Smooth muscle cell (in vitro differentiated cells): ENCODE results near the gene ZNF501. TPM values are rescaled to one million over a fixed set of nuclear protein-coding genes. Genes with fewer than 3 reads are reported as not detected.

Source experiments
- DNase-seq: peaks from one replicate; lab custom pipeline; 2025; ENCODE audit not compliant: unreplicated experiment; lab: John Stamatoyannopoulos, UW
- H2AFZ ChIP-seq: fragments of 200-600 bp; sonication (generic); 2 replicates; pipeline ENCODE4 v1.6.0; 2016; ENCODE audit warnings: antibody characterized with exemption, low read depth, mild to moderate bottlenecking
- H3F3A ChIP-seq: fragments of 200-600 bp; sonication (generic); 2 replicates; pipeline ENCODE4 v1.6.0; 2017; ENCODE audit warnings: antibody characterized with exemption, low read depth
- H3K27ac ChIP-seq: fragments of 200-600 bp; sonication (generic); 2 replicates; pipeline ENCODE4 v1.5.1; 2016; ENCODE audit warnings: low read depth, mild to moderate bottlenecking
- H3K27me3 ChIP-seq: fragments of 200-600 bp; sonication (generic); 2 replicates; pipeline ENCODE4 v1.6.1; 2016; ENCODE audit warnings: low read depth, mild to moderate bottlenecking
- H3K36me3 ChIP-seq: fragments of 200-600 bp; sonication (generic); 2 replicates; pipeline ENCODE4 v1.5.1; 2016; ENCODE audit warnings: low read depth
- H3K4me1 ChIP-seq: fragments of 200-600 bp; sonication (generic); 2 replicates; pipeline ENCODE4 v1.5.1; 2016; ENCODE audit warnings: low read depth
- H3K4me2 ChIP-seq: fragments of 200-600 bp; sonication (generic); 2 replicates; pipeline ENCODE4 v1.6.0; 2016; ENCODE audit warnings: mild to moderate bottlenecking
- H3K4me3 ChIP-seq: fragments of 200-600 bp; sonication (generic); 2 replicates; pipeline ENCODE4 v1.5.1; 2016; ENCODE audit warnings: mild to moderate bottlenecking
- H3K79me2 ChIP-seq: fragments of 200-600 bp; sonication (generic); 2 replicates; pipeline ENCODE4 v1.6.0; 2016; ENCODE audit warnings: low read depth, mild to moderate bottlenecking
- H3K9ac ChIP-seq: fragments of 200-600 bp; sonication (generic); 2 replicates; pipeline ENCODE4 v1.6.0; 2016; ENCODE audit warnings: low read depth
- H3K9me3 ChIP-seq: fragments of 200-600 bp; sonication (generic); replicated peaks from 2 replicates; pipeline ENCODE4 v1.5.1; 2016; ENCODE audit warnings: low read depth
- H4K20me1 ChIP-seq: fragments of 200-600 bp; sonication (generic); 2 replicates; pipeline ENCODE4 v1.6.0; 2016; ENCODE audit warnings: low read depth
- WGBS: methylation state at CpG from one replicate; pipeline ENCODE4 v1.1.7; 2016; ENCODE audit warnings: low lambda C conversion rate; 5-methylcytosine and 5-hydroxymethylcytosine counted together
- polyA plus RNA-seq: library from polyadenylated mRNA; unstranded; fragments of >200 nt; fragmentation: Nextera tagmentation; extraction: Ambion mirVana; gene quantifications from 2 replicates; pipeline ENCODE4 v1.2.1, GENCODE V29; 2016
- total RNA-seq: library from RNA; depleted of rRNA; stranded (reverse); fragments of >200 nt; gene quantifications from 2 replicates; pipeline ENCODE4 v1.2.3, GENCODE V29; 2014
- TF ChIP-seq, protein P1 (sequence below): fragments of 200-600 bp; sonication (generic); IDR thresholded peaks from 2 replicates; pipeline ENCODE4 v1.5.1; 2017; ENCODE audit warnings: borderline replicate concordance, mild to moderate bottlenecking, antibody characterized with exemption; ENCODE audit not compliant: insufficient read depth, poor library complexity, severe bottlenecking

The ZNF501 gene
- total and polyA plus RNA-seq, 2 experiments from 2014 or later: 2.7 to 2.8 TPM

- no peaks in the 10 kb centered on the region for H3K27me3 ChIP-seq
- H3K9me3 ChIP-seq: peaks cover 4% of the 10 kb centered on the region
- H3K4me3 ChIP-seq: peak overlapping the region; percentile 63
- H3K9ac ChIP-seq: peak overlapping the region; percentile 54
- TF ChIP-seq, protein P1, sequence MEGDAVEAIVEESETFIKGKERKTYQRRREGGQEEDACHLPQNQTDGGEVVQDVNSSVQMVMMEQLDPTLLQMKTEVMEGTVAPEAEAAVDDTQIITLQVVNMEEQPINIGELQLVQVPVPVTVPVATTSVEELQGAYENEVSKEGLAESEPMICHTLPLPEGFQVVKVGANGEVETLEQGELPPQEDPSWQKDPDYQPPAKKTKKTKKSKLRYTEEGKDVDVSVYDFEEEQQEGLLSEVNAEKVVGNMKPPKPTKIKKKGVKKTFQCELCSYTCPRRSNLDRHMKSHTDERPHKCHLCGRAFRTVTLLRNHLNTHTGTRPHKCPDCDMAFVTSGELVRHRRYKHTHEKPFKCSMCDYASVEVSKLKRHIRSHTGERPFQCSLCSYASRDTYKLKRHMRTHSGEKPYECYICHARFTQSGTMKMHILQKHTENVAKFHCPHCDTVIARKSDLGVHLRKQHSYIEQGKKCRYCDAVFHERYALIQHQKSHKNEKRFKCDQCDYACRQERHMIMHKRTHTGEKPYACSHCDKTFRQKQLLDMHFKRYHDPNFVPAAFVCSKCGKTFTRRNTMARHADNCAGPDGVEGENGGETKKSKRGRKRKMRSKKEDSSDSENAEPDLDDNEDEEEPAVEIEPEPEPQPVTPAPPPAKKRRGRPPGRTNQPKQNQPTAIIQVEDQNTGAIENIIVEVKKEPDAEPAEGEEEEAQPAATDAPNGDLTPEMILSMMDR: no peak
- WGBS: 51% methylated on average over 47 of the region's 48 CpGs
- no peaks in the 10 kb centered on the region for H4K20me1 ChIP-seq
- H3K27ac ChIP-seq: no peak overlapping the region
- no peaks in the 10 kb centered on the region for H3K79me2 ChIP-seq
- H3K4me1 ChIP-seq: no peaks in the 10 kb centered on the region
- peak overlapping the region; percentile 81 for H2AFZ ChIP-seq
- no peak for DNase-seq
- H3K36me3 ChIP-seq: no peaks in the 10 kb centered on the region
- no peaks in the 10 kb centered on the region for H3F3A ChIP-seq
- peak overlapping the region; percentile 83 for H3K4me2 ChIP-seq
Measured at GRCh38 chr3:44685128-44685800, 44.2 kb upstream of the ZNF501 start.

DNA sequence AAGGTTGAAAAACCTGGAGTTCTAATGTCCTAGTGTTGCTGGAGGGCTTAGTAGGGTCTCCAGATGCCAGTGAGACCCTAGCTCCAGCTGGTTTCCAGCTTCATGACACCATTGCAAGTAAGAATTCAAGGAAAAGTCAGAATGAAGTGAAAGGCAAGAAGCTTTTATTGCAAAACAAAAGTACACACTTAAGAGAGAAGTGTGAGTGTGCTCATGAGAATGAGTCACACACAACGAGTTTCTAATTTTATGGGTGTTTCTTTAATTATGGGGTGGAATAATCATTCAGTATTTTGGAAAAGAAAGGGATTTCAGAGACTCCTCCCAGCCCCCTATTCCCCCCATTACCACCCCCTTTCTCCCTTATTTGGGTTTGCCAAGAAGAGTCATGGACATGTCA is 41.5 kb upstream of the ZNF501 start:
- H3K36me3 ChIP-seq: no peaks in the 10 kb centered on the region
- no peaks in the 10 kb centered on the region for H4K20me1 ChIP-seq
- no peaks in the 10 kb centered on the region for H3F3A ChIP-seq
- H3K27me3 ChIP-seq: no peaks in the 10 kb centered on the region
- TF ChIP-seq, protein P1: no peak
- no peak overlapping the region for H2AFZ ChIP-seq
- no peak overlapping the region for H3K4me3 ChIP-seq
- no peak for DNase-seq
- H3K9ac ChIP-seq: no peak overlapping the region
- H3K27ac ChIP-seq: no peak overlapping the region
- H3K79me2 ChIP-seq: no peaks in the 10 kb centered on the region
- WGBS: 65% methylated on average over 1 of the region's 1 CpG
- H3K4me2 ChIP-seq: no peak overlapping the region
- H3K4me1 ChIP-seq: no peaks in the 10 kb centered on the region
- H3K9me3 ChIP-seq: peaks cover 4% of the 10 kb centered on the region

GRCh38 chr3:44712455-44713075 is 16.9 kb upstream of the ZNF501 start, which contains the start of gene ZNF502:
Gene ZNF502 (plus strand): TSS chr3:44712660. CDS start chr3:44720262, 7,602 bp downstream.
- no peaks in the 10 kb centered on the region for H3F3A ChIP-seq
- peak within 1 kb of the TSS; percentile 93 for H2AFZ ChIP-seq
- 54% methylated on average over 33 of the region's 36 CpGs for WGBS
- H4K20me1 ChIP-seq: no peaks in the 10 kb centered on the region
- H3K4me2 ChIP-seq: peak within 1 kb of the TSS; percentile 81
- no peak for DNase-seq
- no peak within 1 kb of the TSS for H3K27ac ChIP-seq
- H3K79me2 ChIP-seq: no peaks in the 10 kb centered on the region
- no peaks in the 10 kb centered on the region for H3K4me1 ChIP-seq
- H3K9me3 ChIP-seq: peaks cover 6% of the 10 kb centered on the region
- H3K27me3 ChIP-seq: no peaks in the 10 kb centered on the region
- TF ChIP-seq, protein P1: peak; percentile 4
- H3K4me3 ChIP-seq: peak within 1 kb of the TSS; percentile 66
- peaks cover 5% of the 10 kb centered on the region for H3K36me3 ChIP-seq
- peak within 1 kb of the TSS; percentile 55 for H3K9ac ChIP-seq
